ENCODE results near the gene USP31. TPM values are rescaled to one million over a fixed set of nuclear protein-coding genes. Genes with fewer than 3 reads are reported as not detected.

Gene USP31
- total and polyA plus RNA-seq, 2 donors (not counting 1 experiment from before 2014, with no cell fraction given), result 1.6 to 6.7 TPM

GRCh38 chr16:23147666-23148065 is 1.6 kb downstream of the USP31 start:
- Mint-ChIP-seq H3K27ac (no peak overlapping the region), H3K9me3 (ENCODE audit: insufficient read depth) (no peaks in the 10 kb centered on the region), H3K27me3 (peaks cover 2% of the 10 kb centered on the region), H3K4me3 (no peak overlapping the region), H3K4me1 (peaks cover 14% of the 10 kb centered on the region)
- no peak overlapping the region for H3K9ac ChIP-seq (ENCODE audit: low read length)
- CTCF ChIA-PET, result interaction anchor here (0.6 kb wide), 1 partner anchor 34 kb away, joined by 5 read pairs; no protein-coding TSS in a partner anchor
- intact Hi-C loops (cut with micrococcal nuclease), result no loop called here
- no peaks in the 10 kb centered on the region for H3K9me3 ChIP-seq (ENCODE audit: control extremely low read depth in 1 of 3, control insufficient read depth in 2 of 3, insufficient read depth in 1 of 3, low read length in 2 of 3)
- peaks cover 0 to 2% (median 0%) of the 10 kb centered on the region in 4 experiments for H3K27me3 ChIP-seq (replicated peaks in 1 of 4; ENCODE audit: control extremely low read depth in 1 of 4, control insufficient read depth in 3 of 4, insufficient read depth in 4 of 4, low read length in 3 of 4)
- DNase-seq, result no peak
- 100% methylated on average over 1 of the region's 4 CpGs for WGBS (ENCODE audit: insufficient coverage)
- H4K20me1 ChIP-seq (ENCODE audit: control insufficient read depth, insufficient read depth, low read length, poor library complexity, severe bottlenecking), result no peaks in the 10 kb centered on the region
- H3K4me2 ChIP-seq (replicated peaks; ENCODE audit: low read depth, low read length, poor library complexity, severe bottlenecking), result no peak overlapping the region
- H2AFZ ChIP-seq (ENCODE audit: insufficient read depth, low read depth, low read length, poor library complexity, severe bottlenecking), result no peak overlapping the region
- H3K4me3 ChIP-seq (ENCODE audit: control extremely low read depth in 1 of 5, extremely low read depth in 1 of 5, insufficient read depth in 1 of 5, low read depth in 2 of 5, low read length in 4 of 5), result no peak overlapping the region
- no peak overlapping the region for H3K27ac ChIP-seq (ENCODE audit: low read length in 2 of 2)
- POLR2A ChIA-PET, result no interaction called here
- no peak for TF ChIP-seq EZH2 (IDR thresholded peaks at IDR 0.05; ENCODE audit: borderline replicate concordance, insufficient read depth, low read depth, low read length, poor library complexity, severe bottlenecking)
- no peak for TF ChIP-seq CTCF (IDR thresholded peaks at IDR 0.05)
- H3K79me2 ChIP-seq (ENCODE audit: control insufficient read depth, insufficient read depth, low read length), result peaks cover 9% of the 10 kb centered on the region
- no peak for ATAC-seq (ENCODE audit: low read depth)
- no peaks in the 10 kb centered on the region for H3K36me3 ChIP-seq (replicated peaks in 1 of 2; ENCODE audit: control extremely low read depth in 1 of 2, control insufficient read depth in 1 of 2, extremely low read depth in 1 of 2, insufficient read depth in 2 of 2, low read length in 1 of 2)
- H3K4me1 ChIP-seq (ENCODE audit: control insufficient read depth in 2 of 2, insufficient read depth in 2 of 2, low read length in 2 of 2), result peaks cover 8 to 9% of the 10 kb centered on the region in 2 donors

DNA sequence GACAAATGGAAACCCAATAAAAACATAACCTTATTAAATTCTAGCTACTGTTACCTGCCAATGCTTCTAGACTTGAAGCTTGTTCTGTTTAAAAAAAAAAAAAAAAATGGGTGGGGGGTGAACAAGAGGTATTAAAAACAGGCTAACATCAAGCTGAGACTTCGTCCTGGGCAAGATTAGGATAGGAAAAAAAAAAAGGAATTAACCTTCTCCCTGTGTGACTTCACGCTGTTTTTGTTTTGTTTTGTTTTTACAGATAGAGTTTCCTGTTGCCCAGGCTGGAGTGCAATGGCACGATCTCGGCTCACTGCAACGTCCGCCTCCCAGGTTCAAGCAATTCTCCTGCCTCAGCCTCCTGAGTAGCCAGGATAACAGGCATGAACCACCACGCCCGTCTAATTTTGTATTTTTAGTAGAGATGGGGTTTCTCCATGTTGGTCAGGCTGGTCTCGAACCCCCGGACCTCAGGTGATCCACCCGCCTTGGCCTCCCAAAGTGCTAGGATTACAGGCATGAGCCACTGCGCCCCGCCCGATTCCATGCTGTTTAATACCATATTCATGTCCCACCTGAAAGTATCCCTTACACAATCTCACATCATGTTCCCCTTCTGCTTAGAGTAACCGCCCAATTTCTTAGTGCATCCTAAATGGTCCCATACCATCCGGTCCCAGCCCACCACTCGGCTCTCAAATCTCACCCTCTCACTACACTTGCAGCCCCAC is 2.2 kb downstream of the USP31 start:
- intact Hi-C loops (cut with micrococcal nuclease), result no loop called here
- no peak overlapping the region for H3K27ac Mint-ChIP-seq

More for the DNA sequence above, 2.2 kb downstream of the USP31 start:
- POLR2A ChIA-PET, result no interaction called here
- Histone ChIP-seq H3K27ac (ENCODE audit: low read length in 2 of 2) (no peak overlapping the region), H3K36me3 (replicated peaks in 1 of 2; ENCODE audit: control extremely low read depth in 1 of 2, control insufficient read depth in 1 of 2, extremely low read depth in 1 of 2, insufficient read depth in 2 of 2, low read length in 1 of 2) (no peaks in the 10 kb centered on the region), H3K79me2 (ENCODE audit: control insufficient read depth, insufficient read depth, low read length) (peaks cover 9% of the 10 kb centered on the region), H3K4me1 (ENCODE audit: control insufficient read depth in 2 of 2, insufficient read depth in 2 of 2, low read length in 2 of 2) (peaks cover 8 to 9% of the 10 kb centered on the region in 2 donors), H3K9ac (ENCODE audit: low read length) (no peak overlapping the region), H3K4me3 (ENCODE audit: control extremely low read depth in 1 of 5, extremely low read depth in 1 of 5, insufficient read depth in 1 of 5, low read depth in 2 of 5, low read length in 4 of 5) (no peak overlapping the region), H3K9me3 (ENCODE audit: control extremely low read depth in 1 of 3, control insufficient read depth in 2 of 3, insufficient read depth in 1 of 3, low read length in 2 of 3) (no peaks in the 10 kb centered on the region), H3K27me3 (replicated peaks in 1 of 4; ENCODE audit: control extremely low read depth in 1 of 4, control insufficient read depth in 3 of 4, insufficient read depth in 4 of 4, low read length in 3 of 4) (no peaks in the 10 kb centered on the region), H2AFZ (ENCODE audit: insufficient read depth, low read depth, low read length, poor library complexity, severe bottlenecking) (no peak overlapping the region), H4K20me1 (ENCODE audit: control insufficient read depth, insufficient read depth, low read length, poor library complexity, severe bottlenecking) (no peaks in the 10 kb centered on the region), H3K4me2 (replicated peaks; ENCODE audit: low read depth, low read length, poor library complexity, severe bottlenecking) (no peak overlapping the region)
- TF ChIP-seq EZH2 (IDR thresholded peaks at IDR 0.05; ENCODE audit: borderline replicate concordance, insufficient read depth, low read depth, low read length, poor library complexity, severe bottlenecking), result no peak
- no peak for TF ChIP-seq CTCF (IDR thresholded peaks at IDR 0.05)
- 97% methylated on average over 16 of the region's 17 CpGs for WGBS (ENCODE audit: insufficient coverage)
- ATAC-seq (ENCODE audit: low read depth) (no peak), DNase-seq (no peak)
- H3K9me3 Mint-ChIP-seq (ENCODE audit: insufficient read depth), result no peaks in the 10 kb centered on the region
- H3K27me3 Mint-ChIP-seq, result no peaks in the 10 kb centered on the region
- CTCF ChIA-PET, result interaction anchor here (0.6 kb wide), 1 partner anchor 35 kb away, joined by 5 read pairs; no protein-coding TSS in a partner anchor
- peak overlapping the region; percentile 23 for H3K4me3 Mint-ChIP-seq
- H3K4me1 Mint-ChIP-seq, result peaks cover 14% of the 10 kb centered on the region

Measured in B cell (primary cell).